Liver (tissue), 9 donors: Measurements from ENCODE around the gene BLOC1S5. TPM values are rescaled to one million over a fixed set of nuclear protein-coding genes. Genes with fewer than 3 reads are reported as not detected.
"Not testable (repeated sequence)": the region's sequence is repeated elsewhere in the genome, so short reads cannot be mapped to it uniquely, and the experiment has no call there.

Experiments used
- DNase-seq: peaks from one replicate; pipeline ENCODE4 v3.0.0-alpha.2; 2017; ENCODE audit warnings: low spot score
- H3K27ac ChIP-seq, 2 donors: one replicate each; pipeline ENCODE4 v1.7.0; 2013; ENCODE audit warnings: inconsistent platforms in 2 of 2, low read length in 2 of 2, control low read depth in 1 of 2, low read depth in 1 of 2, mild to moderate bottlenecking in 1 of 2
- H3K27me3 ChIP-seq, 4 donors: one replicate each; pipeline versions ENCODE4 v1.6.1 to v1.7.0; 2013; ENCODE audit warnings: low read length in 3 of 4, inconsistent platforms in 1 of 4, mild to moderate bottlenecking in 1 of 4, moderate library complexity in 1 of 4; ENCODE audit not compliant: control insufficient read depth in 4 of 4, insufficient read depth in 4 of 4
- H3K36me3 ChIP-seq, 4 donors: one replicate each; pipeline versions ENCODE4 v1.6.1 to v1.7.0; 2013; ENCODE audit warnings: low read length in 3 of 4, mild to moderate bottlenecking in 3 of 4, low read depth in 1 of 4, moderate library complexity in 1 of 4; ENCODE audit not compliant: control insufficient read depth in 4 of 4, insufficient read depth in 3 of 4
- H3K4me1 ChIP-seq, 4 donors: one replicate each; pipeline versions ENCODE4 v1.6.1 to v1.7.0; 2013; ENCODE audit warnings: low read length in 3 of 4, mild to moderate bottlenecking in 3 of 4, moderate library complexity in 1 of 4; ENCODE audit not compliant: control insufficient read depth in 4 of 4, insufficient read depth in 4 of 4
- H3K4me3 ChIP-seq, 3 donors: one replicate each; pipeline versions ENCODE4 v1.6.1 to v1.7.0; 2013; ENCODE audit warnings: low read length in 3 of 3, control low read depth in 1 of 3, low read depth in 1 of 3, mild to moderate bottlenecking in 1 of 3
- H3K9ac ChIP-seq, 2 donors: one replicate each; pipeline ENCODE4 v1.7.0; 2013; ENCODE audit warnings: low read length in 2 of 2, mild to moderate bottlenecking in 2 of 2, moderate library complexity in 2 of 2, control low read depth in 1 of 2, low read depth in 1 of 2
- H3K9me3 ChIP-seq, 4 donors: one replicate each; pipeline versions ENCODE4 v1.6.1 to v1.7.0; 2013; ENCODE audit warnings: low read length in 3 of 4; ENCODE audit not compliant: control insufficient read depth in 4 of 4
- EGR1 ChIP-seq, 2 donors: IDR thresholded peaks; 2 replicates each; pipeline ENCODE4 v1.6.1; 2016 to 2018; ENCODE audit warnings: antibody characterized with exemption in 2 of 2, low read depth in 2 of 2
- FOXA2 ChIP-seq: IDR thresholded peaks from 2 replicates; pipeline ENCODE4 v1.6.1; 2016; ENCODE audit warnings: antibody characterized with exemption
- GABPA ChIP-seq, 2 donors: IDR thresholded peaks in 1 of 2; conservative IDR thresholded peaks in 1 of 2; 2 replicates each; pipeline ENCODE4 v1.6.1; 2016; ENCODE audit warnings: antibody characterized with exemption in 2 of 2, mild to moderate bottlenecking in 1 of 2, moderate library complexity in 1 of 2
- HNF4G ChIP-seq: IDR thresholded peaks from 2 replicates; pipeline ENCODE4 v1.6.1; 2016; ENCODE audit warnings: antibody characterized with exemption
- JUND ChIP-seq, 2 donors: IDR thresholded peaks; 2 replicates each; pipeline ENCODE4 v1.6.1; 2016; ENCODE audit warnings: antibody characterized with exemption in 2 of 2
- MAX ChIP-seq: IDR thresholded peaks from 2 replicates; pipeline ENCODE4 v1.6.1; 2016; ENCODE audit warnings: antibody characterized with exemption
- RAD21 ChIP-seq, 2 donors: IDR thresholded peaks; 2 replicates each; pipeline ENCODE4 v1.6.1; 2016; ENCODE audit warnings: antibody characterized with exemption in 2 of 2, mild to moderate bottlenecking in 2 of 2
- SP1 ChIP-seq: IDR thresholded peaks from 2 replicates; pipeline ENCODE4 v1.6.1; 2018; ENCODE audit warnings: antibody characterized with exemption, mild to moderate bottlenecking
- YY1 ChIP-seq: IDR thresholded peaks from 2 replicates; pipeline ENCODE4 v1.6.1; 2016; ENCODE audit warnings: antibody characterized with exemption, mild to moderate bottlenecking
- WGBS: extraction: QIAGEN DNeasy Blood & Tissue Kit; methylation state at CpG from one replicate; pipeline ENCODE4 v1.1.7; 2013; 5-methylcytosine and 5-hydroxymethylcytosine counted together
- polyA plus RNA-seq, 2 donors: library from polyadenylated mRNA; stranded (reverse) in 1 of 2; unstranded in 1 of 2; fragments of 200-250 nt in 1 of 2; fragments of >200 nt in 1 of 2; fragmentation: Nextera tagmentation in 1 of 2; extraction: Ambion mirVana in 1 of 2; gene quantifications; one replicate each; pipeline versions ENCODE4 v1.2.1 to v1.2.3, GENCODE V29; 2013 to 2015
- total RNA-seq, 2 donors: library from RNA; depleted of rRNA; stranded (reverse); fragments of >200 nt; gene quantifications; one replicate each; pipeline ENCODE4 v1.2.3, GENCODE V29; 2014
- TF ChIP-seq, protein P1 (sequence below): IDR thresholded peaks from 2 replicates; pipeline ENCODE4 v1.6.1; 2016; ENCODE audit warnings: antibody characterized with exemption, mild to moderate bottlenecking
- TF ChIP-seq, protein P2 (sequence below): IDR thresholded peaks from 2 replicates; pipeline ENCODE4 v1.6.1; 2016; ENCODE audit warnings: antibody characterized with exemption
- donor health status: healthy.
- donor health status: healthy.
- donor health status: healthy.
- donor health status: healthy.
- donor health status: healthy.

The BLOC1S5 gene
- total and polyA plus RNA-seq, 4 donors: 5.2 to 11.1 (median 7.1) TPM

- TF ChIP-seq SP1: no peak
- no peak for TF ChIP-seq YY1
- TF ChIP-seq MAX: no peak
- no peak for TF ChIP-seq GABPA (IDR thresholded peaks at IDR 0.05 in 1 of 2, conservative IDR thresholded peaks at IDR 0.05 in 1 of 2)
- no peak for TF ChIP-seq RAD21 (IDR thresholded peaks at IDR 0.05)
These were observed 9.9 kb downstream of the BLOC1S5 start (continued) for GRCh38 chr6:8054276-8054675.

GRCh38 chr6:8047541-8048292, 16.5 kb downstream of the BLOC1S5 start:
- Histone ChIP-seq H3K9me3 (no peaks in the 10 kb centered on the region), H3K4me3 (no peak overlapping the region), H3K27ac (no peak overlapping the region), H3K27me3 (no peaks in the 10 kb centered on the region), H3K4me1 (no peaks in the 10 kb centered on the region), H3K36me3 (peaks cover 0 to 3% (median 0%) of the 10 kb centered on the region in 4 donors), H3K9ac (no peak overlapping the region)
- no peak for DNase-seq
- WGBS: 94% methylated on average over 3 of the region's 3 CpGs
- TF ChIP-seq EGR1 (IDR thresholded peaks at IDR 0.05; ENCODE audit: low read depth in 2 of 2): no peak
- TF ChIP-seq FOXA2: no peak
- TF ChIP-seq HNF4G: no peak
- TF ChIP-seq JUND (IDR thresholded peaks at IDR 0.05): no peak
- TF ChIP-seq, protein P1, sequence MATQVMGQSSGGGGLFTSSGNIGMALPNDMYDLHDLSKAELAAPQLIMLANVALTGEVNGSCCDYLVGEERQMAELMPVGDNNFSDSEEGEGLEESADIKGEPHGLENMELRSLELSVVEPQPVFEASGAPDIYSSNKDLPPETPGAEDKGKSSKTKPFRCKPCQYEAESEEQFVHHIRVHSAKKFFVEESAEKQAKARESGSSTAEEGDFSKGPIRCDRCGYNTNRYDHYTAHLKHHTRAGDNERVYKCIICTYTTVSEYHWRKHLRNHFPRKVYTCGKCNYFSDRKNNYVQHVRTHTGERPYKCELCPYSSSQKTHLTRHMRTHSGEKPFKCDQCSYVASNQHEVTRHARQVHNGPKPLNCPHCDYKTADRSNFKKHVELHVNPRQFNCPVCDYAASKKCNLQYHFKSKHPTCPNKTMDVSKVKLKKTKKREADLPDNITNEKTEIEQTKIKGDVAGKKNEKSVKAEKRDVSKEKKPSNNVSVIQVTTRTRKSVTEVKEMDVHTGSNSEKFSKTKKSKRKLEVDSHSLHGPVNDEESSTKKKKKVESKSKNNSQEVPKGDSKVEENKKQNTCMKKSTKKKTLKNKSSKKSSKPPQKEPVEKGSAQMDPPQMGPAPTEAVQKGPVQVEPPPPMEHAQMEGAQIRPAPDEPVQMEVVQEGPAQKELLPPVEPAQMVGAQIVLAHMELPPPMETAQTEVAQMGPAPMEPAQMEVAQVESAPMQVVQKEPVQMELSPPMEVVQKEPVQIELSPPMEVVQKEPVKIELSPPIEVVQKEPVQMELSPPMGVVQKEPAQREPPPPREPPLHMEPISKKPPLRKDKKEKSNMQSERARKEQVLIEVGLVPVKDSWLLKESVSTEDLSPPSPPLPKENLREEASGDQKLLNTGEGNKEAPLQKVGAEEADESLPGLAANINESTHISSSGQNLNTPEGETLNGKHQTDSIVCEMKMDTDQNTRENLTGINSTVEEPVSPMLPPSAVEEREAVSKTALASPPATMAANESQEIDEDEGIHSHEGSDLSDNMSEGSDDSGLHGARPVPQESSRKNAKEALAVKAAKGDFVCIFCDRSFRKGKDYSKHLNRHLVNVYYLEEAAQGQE: no peak
- TF ChIP-seq YY1: no peak
- TF ChIP-seq, protein P2, sequence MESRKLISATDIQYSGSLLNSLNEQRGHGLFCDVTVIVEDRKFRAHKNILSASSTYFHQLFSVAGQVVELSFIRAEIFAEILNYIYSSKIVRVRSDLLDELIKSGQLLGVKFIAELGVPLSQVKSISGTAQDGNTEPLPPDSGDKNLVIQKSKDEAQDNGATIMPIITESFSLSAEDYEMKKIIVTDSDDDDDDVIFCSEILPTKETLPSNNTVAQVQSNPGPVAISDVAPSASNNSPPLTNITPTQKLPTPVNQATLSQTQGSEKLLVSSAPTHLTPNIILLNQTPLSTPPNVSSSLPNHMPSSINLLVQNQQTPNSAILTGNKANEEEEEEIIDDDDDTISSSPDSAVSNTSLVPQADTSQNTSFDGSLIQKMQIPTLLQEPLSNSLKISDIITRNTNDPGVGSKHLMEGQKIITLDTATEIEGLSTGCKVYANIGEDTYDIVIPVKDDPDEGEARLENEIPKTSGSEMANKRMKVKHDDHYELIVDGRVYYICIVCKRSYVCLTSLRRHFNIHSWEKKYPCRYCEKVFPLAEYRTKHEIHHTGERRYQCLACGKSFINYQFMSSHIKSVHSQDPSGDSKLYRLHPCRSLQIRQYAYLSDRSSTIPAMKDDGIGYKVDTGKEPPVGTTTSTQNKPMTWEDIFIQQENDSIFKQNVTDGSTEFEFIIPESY: no peak
- no peak for TF ChIP-seq MAX

DNA sequence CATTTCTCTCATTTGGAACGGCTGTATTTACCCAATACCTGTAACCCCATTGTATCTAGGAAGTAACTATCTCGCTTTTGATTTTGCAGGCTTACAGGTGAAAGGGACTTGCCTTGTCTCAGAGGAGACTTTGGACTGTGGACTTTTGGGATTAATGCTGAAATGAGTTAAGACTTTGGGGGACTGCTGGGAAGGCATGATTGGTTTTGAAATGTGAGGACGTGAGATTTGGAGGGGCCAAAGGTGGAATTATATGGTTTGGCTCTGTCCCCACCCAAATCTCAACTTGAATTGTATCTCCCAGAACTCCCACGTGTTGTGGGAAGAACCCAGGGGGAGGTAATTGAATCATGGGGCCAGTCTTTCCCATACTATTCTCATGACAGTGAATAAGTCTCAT, 18.4 kb downstream of the BLOC1S5 start:
- not testable (repeated sequence) for H3K9me3 ChIP-seq, H3K36me3 ChIP-seq, H3K9ac ChIP-seq, H3K4me3 ChIP-seq, H3K27ac ChIP-seq, DNase-seq, H3K27me3 ChIP-seq, H3K4me1 ChIP-seq
- WGBS: 87% methylated on average over 4 of the region's 4 CpGs
